Panc1 (cell line): ENCODE results near the gene NUP188. TPM values are rescaled to one million over a fixed set of nuclear protein-coding genes. Genes with fewer than 3 reads are reported as not detected.

Source experiments
- ATAC-seq: fragments of 200-7000 bp; cut with Tn5 transposase; 2 replicates; pipeline ENCODE4 v1.9.1; 2020; ENCODE audit warnings: mild to moderate bottlenecking, moderate library complexity
- BruUV-seq: library from RNA; stranded (reverse); fragments of 400-500 nt; replicated peaks from 2 replicates; lab custom pipeline; 2021; lab: Mats Ljungman, UMichigan
- CTCF ChIA-PET: fragments of 300-600 bp; sonication (Branson Sonifier 250); formaldehyde crosslinking; loops from one replicate; lab custom pipeline; 2022; ENCODE audit warnings: antibody characterized with exemption; lab: Charles Lee
- POLR2A ChIA-PET: fragments of 300-600 bp; sonication (Branson Sonifier 250); formaldehyde crosslinking; loops from one replicate; lab custom pipeline; 2022; ENCODE audit warnings: antibody characterized with exemption; lab: Charles Lee
- DNase-seq: peaks from one replicate; pipeline ENCODE4 v3.0.0-alpha.2; 2010; ENCODE audit warnings: low read depth, low spot score
- H3K27ac ChIP-seq: 2 replicates; pipeline ENCODE4 v1.5.1; 2011; ENCODE audit warnings: mild to moderate bottlenecking, low read length, inconsistent platforms
- H3K27me3 ChIP-seq: fragments of 200-500 bp; sonication (Bioruptor generic); 2 replicates; pipeline ENCODE4 v1.6.0; 2014; ENCODE audit warnings: low read length, inconsistent platforms; ENCODE audit not compliant: control insufficient read depth, insufficient read depth
- H3K36me3 ChIP-seq: fragments of 200-500 bp; sonication (Bioruptor generic); 2 replicates; pipeline ENCODE4 v1.5.1; 2014; ENCODE audit warnings: inconsistent platforms, mild to moderate bottlenecking, low read length, moderate library complexity; ENCODE audit not compliant: control insufficient read depth, insufficient read depth
- H3K4me1 ChIP-seq: 2 replicates; pipeline ENCODE4 v1.5.1; 2011; ENCODE audit warnings: inconsistent platforms, mild to moderate bottlenecking, low read length, moderate library complexity; ENCODE audit not compliant: control insufficient read depth, insufficient read depth
- H3K4me3 ChIP-seq, 2 experiments: 2 replicates each; pipeline ENCODE4 v1.5.1; 2011 to 2012; ENCODE audit warnings: low read depth in 2 of 2, low read length in 2 of 2, mild to moderate bottlenecking in 2 of 2, inconsistent platforms in 1 of 2, moderate library complexity in 1 of 2
- H3K9me3 ChIP-seq: fragments of 200-500 bp; sonication (Bioruptor generic); 2 replicates; pipeline ENCODE4 v1.5.1; 2014; ENCODE audit warnings: low read depth, mild to moderate bottlenecking, inconsistent platforms, low read length, moderate library complexity; ENCODE audit not compliant: control insufficient read depth, insufficient read depth
- POLR2AphosphoS5 ChIP-seq: IDR thresholded peaks from 2 replicates; pipeline ENCODE4 v1.6.1; 2012; ENCODE audit warnings: mild to moderate bottlenecking, low read depth, low read length, moderate library complexity
- SIN3A ChIP-seq: IDR thresholded peaks from 2 replicates; pipeline ENCODE4 v1.6.1; 2012; ENCODE audit warnings: low read depth, mild to moderate bottlenecking, low read length, moderate library complexity, borderline replicate concordance; ENCODE audit not compliant: insufficient read depth
- TCF7L2 ChIP-seq: IDR thresholded peaks from 2 replicates; pipeline ENCODE4 v1.6.1; 2011; ENCODE audit warnings: mild to moderate bottlenecking, low read depth, low read length, inconsistent platforms
- in situ Hi-C: cut with HindIII; loops from 2 replicates; pipeline ENCODE4 v1.10.0; 2016; ENCODE audit warnings: low sequenced_read_pairs, low pct_unique_long_range_greater_than_20kb
- intact Hi-C: fragments of 100-400 bp; cut with micrococcal nuclease; formaldehyde crosslinking; loops from one replicate; pipeline ENCODE4 v1.10.0; 2022; ENCODE audit not compliant: unreplicated experiment
- total RNA-seq: library from RNA; stranded (reverse); gene quantifications from one replicate; pipeline ENCODE4 v1.2.1, GENCODE V29; 2021; ENCODE audit not compliant: unreplicated experiment
- TF ChIP-seq, protein P1 (sequence below): fragments of 450-650 bp; IDR thresholded peaks from 2 replicates; pipeline ENCODE4 v1.5.1; 2017; ENCODE audit warnings: mild to moderate bottlenecking
- TF ChIP-seq, protein P2 (sequence below), 2 experiments: IDR thresholded peaks; 2 replicates each; pipeline ENCODE4 v1.6.1; 2011 to 2012; ENCODE audit warnings: low read depth in 2 of 2, control low read depth in 1 of 2, low read length in 1 of 2, mild to moderate bottlenecking in 1 of 2, moderate library complexity in 1 of 2; ENCODE audit not compliant: insufficient read depth in 1 of 2

NUP188 gene
- total RNA-seq, 1 experiment from 2014 or later: 69.9 TPM

DNA sequence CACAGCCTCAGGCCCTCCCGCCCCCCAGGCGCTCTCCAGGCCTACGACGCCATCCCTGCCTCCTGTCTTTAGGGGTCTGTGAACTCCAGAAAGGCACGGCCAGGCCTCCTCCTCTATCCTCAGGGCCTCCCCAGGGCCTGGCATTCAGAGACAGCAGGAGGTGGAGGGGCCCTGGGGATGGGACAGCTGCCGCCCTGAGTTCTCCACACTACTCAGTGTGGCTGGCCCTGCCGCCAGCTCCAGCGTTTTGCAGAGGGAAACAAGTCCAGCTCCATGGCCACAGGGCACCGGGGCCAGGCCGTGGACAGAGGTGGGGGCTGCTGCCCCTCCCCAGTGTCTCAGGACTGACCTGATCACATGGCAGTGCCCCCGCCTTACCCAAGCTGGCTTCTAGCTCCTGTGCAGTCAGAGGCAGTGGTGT is 64.3 kb downstream of the NUP188 start:
- no peak overlapping the region for H3K4me3 ChIP-seq
- H3K36me3 ChIP-seq: no peaks in the 10 kb centered on the region
- no peak for TF ChIP-seq POLR2AphosphoS5
- TF ChIP-seq, protein P1, sequence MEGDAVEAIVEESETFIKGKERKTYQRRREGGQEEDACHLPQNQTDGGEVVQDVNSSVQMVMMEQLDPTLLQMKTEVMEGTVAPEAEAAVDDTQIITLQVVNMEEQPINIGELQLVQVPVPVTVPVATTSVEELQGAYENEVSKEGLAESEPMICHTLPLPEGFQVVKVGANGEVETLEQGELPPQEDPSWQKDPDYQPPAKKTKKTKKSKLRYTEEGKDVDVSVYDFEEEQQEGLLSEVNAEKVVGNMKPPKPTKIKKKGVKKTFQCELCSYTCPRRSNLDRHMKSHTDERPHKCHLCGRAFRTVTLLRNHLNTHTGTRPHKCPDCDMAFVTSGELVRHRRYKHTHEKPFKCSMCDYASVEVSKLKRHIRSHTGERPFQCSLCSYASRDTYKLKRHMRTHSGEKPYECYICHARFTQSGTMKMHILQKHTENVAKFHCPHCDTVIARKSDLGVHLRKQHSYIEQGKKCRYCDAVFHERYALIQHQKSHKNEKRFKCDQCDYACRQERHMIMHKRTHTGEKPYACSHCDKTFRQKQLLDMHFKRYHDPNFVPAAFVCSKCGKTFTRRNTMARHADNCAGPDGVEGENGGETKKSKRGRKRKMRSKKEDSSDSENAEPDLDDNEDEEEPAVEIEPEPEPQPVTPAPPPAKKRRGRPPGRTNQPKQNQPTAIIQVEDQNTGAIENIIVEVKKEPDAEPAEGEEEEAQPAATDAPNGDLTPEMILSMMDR: no peak
- TF ChIP-seq, protein P2, sequence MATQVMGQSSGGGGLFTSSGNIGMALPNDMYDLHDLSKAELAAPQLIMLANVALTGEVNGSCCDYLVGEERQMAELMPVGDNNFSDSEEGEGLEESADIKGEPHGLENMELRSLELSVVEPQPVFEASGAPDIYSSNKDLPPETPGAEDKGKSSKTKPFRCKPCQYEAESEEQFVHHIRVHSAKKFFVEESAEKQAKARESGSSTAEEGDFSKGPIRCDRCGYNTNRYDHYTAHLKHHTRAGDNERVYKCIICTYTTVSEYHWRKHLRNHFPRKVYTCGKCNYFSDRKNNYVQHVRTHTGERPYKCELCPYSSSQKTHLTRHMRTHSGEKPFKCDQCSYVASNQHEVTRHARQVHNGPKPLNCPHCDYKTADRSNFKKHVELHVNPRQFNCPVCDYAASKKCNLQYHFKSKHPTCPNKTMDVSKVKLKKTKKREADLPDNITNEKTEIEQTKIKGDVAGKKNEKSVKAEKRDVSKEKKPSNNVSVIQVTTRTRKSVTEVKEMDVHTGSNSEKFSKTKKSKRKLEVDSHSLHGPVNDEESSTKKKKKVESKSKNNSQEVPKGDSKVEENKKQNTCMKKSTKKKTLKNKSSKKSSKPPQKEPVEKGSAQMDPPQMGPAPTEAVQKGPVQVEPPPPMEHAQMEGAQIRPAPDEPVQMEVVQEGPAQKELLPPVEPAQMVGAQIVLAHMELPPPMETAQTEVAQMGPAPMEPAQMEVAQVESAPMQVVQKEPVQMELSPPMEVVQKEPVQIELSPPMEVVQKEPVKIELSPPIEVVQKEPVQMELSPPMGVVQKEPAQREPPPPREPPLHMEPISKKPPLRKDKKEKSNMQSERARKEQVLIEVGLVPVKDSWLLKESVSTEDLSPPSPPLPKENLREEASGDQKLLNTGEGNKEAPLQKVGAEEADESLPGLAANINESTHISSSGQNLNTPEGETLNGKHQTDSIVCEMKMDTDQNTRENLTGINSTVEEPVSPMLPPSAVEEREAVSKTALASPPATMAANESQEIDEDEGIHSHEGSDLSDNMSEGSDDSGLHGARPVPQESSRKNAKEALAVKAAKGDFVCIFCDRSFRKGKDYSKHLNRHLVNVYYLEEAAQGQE (IDR thresholded peaks at IDR 0.05; ENCODE audit: insufficient read depth in 1 of 2, low read depth in 2 of 2, low read length in 1 of 2): no peak
- no peak for TF ChIP-seq SIN3A
- no peak for TF ChIP-seq TCF7L2
- no peaks in the 10 kb centered on the region for H3K9me3 ChIP-seq
- H3K4me1 ChIP-seq: peaks cover 8% of the 10 kb centered on the region; the same call in 1 of the 2 replicates
- no peaks in the 10 kb centered on the region for H3K27me3 ChIP-seq
- no peak for DNase-seq
- no TSS peak for BruUV-seq
- intact Hi-C loops: no loop called here
- no peak overlapping the region for H3K27ac ChIP-seq
- ChIA-PET POLR2A (interaction anchor here (0.5 kb wide), 1 partner anchor 12 kb away, joined by 3 read pairs; no protein-coding TSS in a partner anchor), CTCF (no interaction called here)
- in situ Hi-C loops: no loop called here
- ATAC-seq: no peak

DNA sequence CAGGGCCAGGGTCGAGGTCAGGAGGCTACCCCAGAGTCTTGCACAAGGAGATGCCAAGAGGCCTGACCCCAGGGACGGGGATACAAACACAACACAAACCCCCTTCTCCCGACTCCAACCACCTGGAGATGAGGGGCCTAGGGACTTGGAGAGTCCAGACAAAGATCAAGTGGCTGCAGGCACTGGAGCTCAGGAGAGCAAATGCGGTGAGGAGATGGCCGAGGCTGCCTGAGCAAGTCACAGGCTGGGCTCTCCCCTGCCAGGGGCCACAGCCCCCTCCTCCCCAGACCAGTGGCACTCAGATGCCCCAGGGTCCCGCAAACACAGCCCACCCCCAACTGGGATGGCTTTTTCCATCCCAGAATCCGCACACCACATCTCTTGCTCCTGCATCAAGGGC is 64.8 kb downstream of the NUP188 start:
- Histone ChIP-seq H3K27ac (no peak overlapping the region), H3K4me3 (no peak overlapping the region), H3K9me3 (no peaks in the 10 kb centered on the region), H3K27me3 (no peaks in the 10 kb centered on the region), H3K36me3 (no peaks in the 10 kb centered on the region), H3K4me1 (peaks cover 8% of the 10 kb centered on the region; the same call in 1 of the 2 replicates)
- ATAC-seq (no peak), DNase-seq (no peak)
- ChIA-PET POLR2A (no interaction called here), CTCF (no interaction called here)
- TF ChIP-seq TCF7L2 (no peak), POLR2AphosphoS5 (no peak), SIN3A (no peak)
- TF ChIP-seq, protein P1: no peak
- TF ChIP-seq, protein P2 (IDR thresholded peaks at IDR 0.05; ENCODE audit: insufficient read depth in 1 of 2, low read depth in 2 of 2, low read length in 1 of 2): no peak
- intact Hi-C loops: no loop called here
- BruUV-seq: no TSS peak
- in situ Hi-C loops: no loop called here
